ENCODE results near the gene ARID1B.

The ARID1B gene

GRCh38 chr6:157066781-157067491 lies 289.8 kb downstream of the ARID1B start:
- Histone ChIP-seq H3K27me3 (no peaks in the 10 kb centered on the region), H3K36me3 (no peaks in the 10 kb centered on the region), H3K4me3 (ENCODE audit: low read depth in 1 of 2, low read length in 1 of 2) (no peak overlapping the region), H3K4me1 (ENCODE audit: control insufficient read depth in 1 of 2, insufficient read depth in 1 of 2, low read depth in 1 of 2, low read length in 1 of 2) (peaks cover 11 to 17% of the 10 kb centered on the region in 2 experiments), H3K27ac (no peak overlapping the region), H3K9me3 (no peaks in the 10 kb centered on the region)
- TF ChIP-seq CTCF (IDR thresholded peaks at IDR 0.05) = no peak

GRCh38 chr6:157067507-157067906 lies 290.3 kb downstream of the ARID1B start:
- Histone ChIP-seq H3K27me3 (no peaks in the 10 kb centered on the region), H3K36me3 (no peaks in the 10 kb centered on the region), H3K27ac (no peak overlapping the region), H3K4me3 (ENCODE audit: low read depth in 1 of 2, low read length in 1 of 2) (no peak overlapping the region), H3K4me1 (ENCODE audit: control insufficient read depth in 1 of 2, insufficient read depth in 1 of 2, low read depth in 1 of 2, low read length in 1 of 2) (peaks cover 11 to 17% of the 10 kb centered on the region in 2 experiments), H3K9me3 (no peaks in the 10 kb centered on the region)
- TF ChIP-seq CTCF (IDR thresholded peaks at IDR 0.05) = no peak

GRCh38 chr6:157068691-157069324 lies 291.6 kb downstream of the ARID1B start:
- Histone ChIP-seq H3K36me3 (no peaks in the 10 kb centered on the region), H3K9me3 (no peaks in the 10 kb centered on the region), H3K4me3 (ENCODE audit: low read depth in 1 of 2, low read length in 1 of 2) (no peak overlapping the region), H3K27ac (no peak overlapping the region), H3K4me1 (ENCODE audit: control insufficient read depth in 1 of 2, insufficient read depth in 1 of 2, low read depth in 1 of 2, low read length in 1 of 2) (peaks cover 19 to 25% of the 10 kb centered on the region in 2 experiments), H3K27me3 (no peaks in the 10 kb centered on the region)
- TF ChIP-seq CTCF (IDR thresholded peaks at IDR 0.05) = no peak

GRCh38 chr6:157069585-157069984 lies 292.4 kb downstream of the ARID1B start:
- H3K9me3 ChIP-seq = no peaks in the 10 kb centered on the region
- no peak for TF ChIP-seq CTCF (IDR thresholded peaks at IDR 0.05)
- no peak overlapping the region for H3K4me3 ChIP-seq (ENCODE audit: low read depth in 1 of 2, low read length in 1 of 2)
- H3K36me3 ChIP-seq = no peaks in the 10 kb centered on the region
- H3K27me3 ChIP-seq = no peaks in the 10 kb centered on the region
- peaks cover 23 to 29% of the 10 kb centered on the region in 2 experiments for H3K4me1 ChIP-seq (ENCODE audit: control insufficient read depth in 1 of 2, insufficient read depth in 1 of 2, low read depth in 1 of 2, low read length in 1 of 2)
- H3K27ac ChIP-seq = no peak overlapping the region

GRCh38 chr6:157070403-157071107 lies 293.4 kb downstream of the ARID1B start:
- H3K9me3 ChIP-seq = no peaks in the 10 kb centered on the region
- peaks cover 17 to 25% of the 10 kb centered on the region in 2 experiments for H3K4me1 ChIP-seq (ENCODE audit: control insufficient read depth in 1 of 2, insufficient read depth in 1 of 2, low read depth in 1 of 2, low read length in 1 of 2)
- H3K36me3 ChIP-seq = no peaks in the 10 kb centered on the region
- no peak overlapping the region for H3K27ac ChIP-seq
- no peak overlapping the region for H3K4me3 ChIP-seq (ENCODE audit: low read depth in 1 of 2, low read length in 1 of 2)
- no peaks in the 10 kb centered on the region for H3K27me3 ChIP-seq
- TF ChIP-seq CTCF (IDR thresholded peaks at IDR 0.05) = no peak

All from neutrophil (primary cell).